Measurements from ENCODE around the gene GPX3.

GPX3 gene

GRCh38 chr5:151020304-151021110 is at the start of gene GPX3:
TSS of gene GPX3 (plus strand) at chr5:151020591. CDS start at chr5:151020655, 64 bp downstream.
- peak; percentile 71 for DNase-seq

GRCh38 chr5:150978590-150978989 is 41.8 kb upstream of the GPX3 start:
- no peak for DNase-seq

GRCh38 chr5:150987746-150988145 is 32.6 kb upstream of the GPX3 start:
- no peak for DNase-seq

- no peak for DNase-seq
These were observed 30.7 kb upstream of the GPX3 start for GRCh38 chr5:150989695-150990094.

- DNase-seq, result no peak
These were observed 27.7 kb upstream of the GPX3 start for GRCh38 chr5:150992705-150993104.

GRCh38 chr5:150993422-150993821 is 27.0 kb upstream of the GPX3 start:
- no peak for DNase-seq

GRCh38 chr5:150993826-150994412 is 26.5 kb upstream of the GPX3 start:
- DNase-seq, result no peak

- DNase-seq, result no peak
These were observed 20.5 kb upstream of the GPX3 start for GRCh38 chr5:150999704-151000442.

GRCh38 chr5:151001436-151001835 is 19.0 kb upstream of the GPX3 start:
- no peak for DNase-seq

- no peak for DNase-seq
These were observed 18.1 kb upstream of the GPX3 start for GRCh38 chr5:151002250-151002649.

GRCh38 chr5:151002681-151003502 is 17.5 kb upstream of the GPX3 start:
- DNase-seq, result no peak

GRCh38 chr5:151003503-151003860 is 16.9 kb upstream of the GPX3 start:
- DNase-seq, result no peak

- no peak for DNase-seq
These were observed 15.9 kb upstream of the GPX3 start for GRCh38 chr5:151004499-151004898.

- no peak for DNase-seq
These were observed 15.0 kb upstream of the GPX3 start for GRCh38 chr5:151005187-151005949.

GRCh38 chr5:151005950-151006576 is 14.3 kb upstream of the GPX3 start:
- no peak for DNase-seq

GRCh38 chr5:151006704-151007334 is 13.6 kb upstream of the GPX3 start:
- DNase-seq, result no peak

- no peak for DNase-seq
These were observed 12.8 kb upstream of the GPX3 start for GRCh38 chr5:151007430-151008209.

- no peak for DNase-seq
These were observed 12.2 kb upstream of the GPX3 start for GRCh38 chr5:151008210-151008491.

GRCh38 chr5:151008906-151009305 is 11.5 kb upstream of the GPX3 start:
- no peak for DNase-seq

- DNase-seq, result no peak
These were observed 7.5 kb upstream of the GPX3 start for GRCh38 chr5:151012862-151013261.
